ENCODE results near the gene ARHGEF11.

Gene ARHGEF11

DNA sequence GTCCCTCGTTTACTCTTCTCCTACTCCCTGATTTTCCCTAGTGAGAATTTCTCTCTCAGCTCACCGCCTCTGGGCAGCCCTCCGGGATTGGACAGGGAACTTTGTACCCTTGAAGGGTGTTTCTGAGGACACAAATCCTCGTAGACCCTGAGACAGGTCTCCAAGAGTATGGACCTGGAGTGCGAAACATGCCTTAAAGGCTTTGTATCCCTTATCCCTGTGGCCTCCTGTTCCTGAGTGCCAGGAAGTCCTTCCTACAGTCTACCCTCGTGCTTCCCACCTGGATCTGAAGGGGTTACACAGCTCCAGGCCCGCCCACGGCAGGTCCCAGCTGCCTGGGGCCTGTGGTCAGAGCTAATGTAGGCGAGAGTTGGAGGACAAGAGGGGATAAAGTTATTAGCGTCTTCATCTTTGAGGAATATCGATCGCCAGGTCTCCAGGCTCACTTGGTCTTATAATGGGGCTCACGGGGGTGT is 159.6 kb downstream of the ARHGEF11 start:
- H3K27ac ChIP-seq = peak overlapping the region; percentile 58
- peak; percentile 93 for DNase-seq
- no peaks in the 10 kb centered on the region for H3K9me3 ChIP-seq (ENCODE audit: severe bottlenecking)
- H3K36me3 ChIP-seq = no peaks in the 10 kb centered on the region
- no peak overlapping the region for H3K4me3 ChIP-seq (ENCODE audit: low read depth, low read length)
- H3K27me3 ChIP-seq (ENCODE audit: insufficient read depth, low read depth, severe bottlenecking) = no peaks in the 10 kb centered on the region
- TF ChIP-seq, protein P1, sequence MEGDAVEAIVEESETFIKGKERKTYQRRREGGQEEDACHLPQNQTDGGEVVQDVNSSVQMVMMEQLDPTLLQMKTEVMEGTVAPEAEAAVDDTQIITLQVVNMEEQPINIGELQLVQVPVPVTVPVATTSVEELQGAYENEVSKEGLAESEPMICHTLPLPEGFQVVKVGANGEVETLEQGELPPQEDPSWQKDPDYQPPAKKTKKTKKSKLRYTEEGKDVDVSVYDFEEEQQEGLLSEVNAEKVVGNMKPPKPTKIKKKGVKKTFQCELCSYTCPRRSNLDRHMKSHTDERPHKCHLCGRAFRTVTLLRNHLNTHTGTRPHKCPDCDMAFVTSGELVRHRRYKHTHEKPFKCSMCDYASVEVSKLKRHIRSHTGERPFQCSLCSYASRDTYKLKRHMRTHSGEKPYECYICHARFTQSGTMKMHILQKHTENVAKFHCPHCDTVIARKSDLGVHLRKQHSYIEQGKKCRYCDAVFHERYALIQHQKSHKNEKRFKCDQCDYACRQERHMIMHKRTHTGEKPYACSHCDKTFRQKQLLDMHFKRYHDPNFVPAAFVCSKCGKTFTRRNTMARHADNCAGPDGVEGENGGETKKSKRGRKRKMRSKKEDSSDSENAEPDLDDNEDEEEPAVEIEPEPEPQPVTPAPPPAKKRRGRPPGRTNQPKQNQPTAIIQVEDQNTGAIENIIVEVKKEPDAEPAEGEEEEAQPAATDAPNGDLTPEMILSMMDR (IDR thresholded peaks at IDR 0.05; ENCODE audit: low read depth, low read length) = no peak

DNA sequence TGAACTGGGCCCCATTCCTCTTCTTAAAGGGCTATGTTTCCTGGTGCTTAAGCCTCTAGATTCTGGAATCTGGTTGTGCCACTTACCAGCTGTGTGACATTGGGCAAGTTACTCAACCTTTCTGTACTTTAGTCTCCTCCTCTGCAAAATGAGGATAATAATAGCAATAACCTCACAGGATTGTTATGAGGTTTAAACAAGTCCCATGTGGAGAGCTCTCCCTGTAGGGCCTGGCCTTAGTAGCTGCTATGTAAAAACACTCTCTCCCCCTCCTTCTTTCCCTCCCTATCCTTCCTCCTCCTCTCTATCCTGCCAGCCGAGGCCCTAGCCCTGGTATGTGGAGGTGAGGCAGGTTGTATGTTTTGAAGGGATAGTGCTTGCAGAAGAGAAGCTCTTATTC is 160.2 kb downstream of the ARHGEF11 start:
- no peaks in the 10 kb centered on the region for H3K27me3 ChIP-seq (ENCODE audit: insufficient read depth, low read depth, severe bottlenecking)
- DNase-seq = no peak
- TF ChIP-seq, protein P1 (IDR thresholded peaks at IDR 0.05; ENCODE audit: low read depth, low read length) = no peak
- peak overlapping the region; percentile 3 for H3K27ac ChIP-seq
- no peaks in the 10 kb centered on the region for H3K9me3 ChIP-seq (ENCODE audit: severe bottlenecking)
- no peaks in the 10 kb centered on the region for H3K36me3 ChIP-seq
- H3K4me3 ChIP-seq (ENCODE audit: low read depth, low read length) = no peak overlapping the region
